HepG2 (cell line): ENCODE data around the gene COL18A1.
A peak's percentile ranks its signal among the peaks of the same experiment; 100 is the strongest.

Experiments
- REST ChIP-seq, 2 experiments: IDR thresholded peaks; 2 replicates each; pipeline ENCODE4 v1.6.1; 2011 to 2012; ENCODE audit warnings: low read length in 2 of 2, borderline replicate concordance in 1 of 2, low read depth in 1 of 2, mild to moderate bottlenecking in 1 of 2, moderate library complexity in 1 of 2
- YY1 ChIP-seq: IDR thresholded peaks from 2 replicates; pipeline ENCODE4 v1.6.1; 2011; ENCODE audit warnings: low read length, low read depth, moderate library complexity, mild to moderate bottlenecking; ENCODE audit not compliant: insufficient read depth, insufficient replicate concordance

GRCh38 chr21:45471525-45472221 lies 66.7 kb downstream of the COL18A1 start:
- TF ChIP-seq YY1 (peak; percentile 28), REST (IDR thresholded peaks at IDR 0.05; ENCODE audit: borderline replicate concordance in 1 of 2, low read depth in 1 of 2, low read length in 2 of 2) (peak in 1 of 2 experiments; percentile 59; a peak in 1 of 4 replicates)
